SJCRH30 (cell line): ENCODE data around the gene SPATA33. TPM values are rescaled to one million over a fixed set of nuclear protein-coding genes. Genes with fewer than 3 reads are reported as not detected.

Experiments
- DNase-seq, 2 experiments: peaks; one replicate each; pipeline ENCODE4 v3.0.0-alpha.2; 2015 to 2020
- H3K27ac ChIP-seq: fragments of 250-450 bp; sonication (Bioruptor Pico); 2 replicates; pipeline ENCODE4 v1.5.1; 2020; ENCODE audit warnings: mild to moderate bottlenecking, moderate library complexity
- H3K27me3 ChIP-seq: fragments of 250-450 bp; sonication (Bioruptor Pico); 2 replicates; pipeline ENCODE4 v1.5.1; 2020; ENCODE audit warnings: mild to moderate bottlenecking, moderate library complexity
- H3K36me3 ChIP-seq: fragments of 250-450 bp; sonication (Bioruptor Pico); 2 replicates; pipeline ENCODE4 v1.5.1; 2020; ENCODE audit warnings: mild to moderate bottlenecking, moderate library complexity
- H3K4me1 ChIP-seq: fragments of 250-450 bp; sonication (Bioruptor Pico); 2 replicates; pipeline ENCODE4 v1.5.1; 2020; ENCODE audit warnings: mild to moderate bottlenecking, moderate library complexity
- H3K4me3 ChIP-seq: fragments of 250-450 bp; sonication (Bioruptor Pico); 2 replicates; pipeline ENCODE4 v1.5.1; 2020; ENCODE audit warnings: mild to moderate bottlenecking, moderate library complexity
- H3K9me3 ChIP-seq: fragments of 250-450 bp; sonication (Bioruptor Pico); replicated peaks from 2 replicates; pipeline ENCODE4 v1.5.1; 2020; ENCODE audit warnings: mild to moderate bottlenecking, moderate library complexity
- total RNA-seq: library from RNA; depleted of rRNA; stranded (reverse); fragments of >200 nt; shearing (Covaris generic); gene quantifications from 2 replicates; pipeline ENCODE4 v1.2.3, GENCODE V29; 2014

Gene SPATA33
- total RNA-seq, 1 experiment from 2014 or later: 12.7 TPM

DNA sequence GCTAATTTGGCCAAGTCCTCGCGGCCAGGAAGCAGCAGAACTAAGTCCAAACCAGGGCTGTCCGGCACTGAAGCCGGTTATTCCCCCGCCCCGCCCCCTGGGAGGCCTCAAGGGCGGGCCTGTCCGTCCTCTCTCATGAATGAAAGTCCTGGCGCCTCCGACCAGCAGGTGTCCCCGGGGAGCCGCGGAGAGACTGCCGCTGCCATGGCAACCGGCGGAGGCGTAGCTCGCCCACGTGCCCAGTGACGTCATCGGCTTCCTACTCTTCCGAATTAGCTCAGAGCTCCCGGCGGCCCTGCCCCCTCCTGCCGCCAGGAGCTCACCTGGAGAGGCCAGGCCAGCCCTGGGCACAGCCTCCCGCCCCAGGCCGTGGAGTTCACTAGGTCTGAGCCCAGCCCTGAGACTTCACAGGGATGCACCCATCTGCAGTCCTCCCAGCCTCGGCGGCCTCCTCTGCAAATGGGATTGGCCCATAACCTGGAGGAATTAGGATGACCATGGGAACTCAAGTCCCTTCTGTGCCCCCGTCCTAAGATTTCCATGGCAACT, 42.5 kb downstream of the SPATA33 start:
- peak; percentile 97 to 98 for DNase-seq
- H3K4me1 ChIP-seq: peaks cover 31% of the 10 kb centered on the region

GRCh38 chr16:89700649-89701424, 43.2 kb downstream of the SPATA33 start:
- Histone ChIP-seq H3K27ac (no peak overlapping the region), H3K9me3 (no peaks in the 10 kb centered on the region), H3K27me3 (no peaks in the 10 kb centered on the region), H3K4me1 (peaks cover 31% of the 10 kb centered on the region), H3K4me3 (peak overlapping the region; percentile 63), H3K36me3 (no peaks in the 10 kb centered on the region)
- DNase-seq: no peak

More for the DNA sequence above, 42.5 kb downstream of the SPATA33 start:
- no peaks in the 10 kb centered on the region for H3K9me3 ChIP-seq
- no peaks in the 10 kb centered on the region for H3K36me3 ChIP-seq
- H3K27ac ChIP-seq: no peak overlapping the region
- H3K4me3 ChIP-seq: peak overlapping the region; percentile 23
- H3K27me3 ChIP-seq: no peaks in the 10 kb centered on the region

DNA sequence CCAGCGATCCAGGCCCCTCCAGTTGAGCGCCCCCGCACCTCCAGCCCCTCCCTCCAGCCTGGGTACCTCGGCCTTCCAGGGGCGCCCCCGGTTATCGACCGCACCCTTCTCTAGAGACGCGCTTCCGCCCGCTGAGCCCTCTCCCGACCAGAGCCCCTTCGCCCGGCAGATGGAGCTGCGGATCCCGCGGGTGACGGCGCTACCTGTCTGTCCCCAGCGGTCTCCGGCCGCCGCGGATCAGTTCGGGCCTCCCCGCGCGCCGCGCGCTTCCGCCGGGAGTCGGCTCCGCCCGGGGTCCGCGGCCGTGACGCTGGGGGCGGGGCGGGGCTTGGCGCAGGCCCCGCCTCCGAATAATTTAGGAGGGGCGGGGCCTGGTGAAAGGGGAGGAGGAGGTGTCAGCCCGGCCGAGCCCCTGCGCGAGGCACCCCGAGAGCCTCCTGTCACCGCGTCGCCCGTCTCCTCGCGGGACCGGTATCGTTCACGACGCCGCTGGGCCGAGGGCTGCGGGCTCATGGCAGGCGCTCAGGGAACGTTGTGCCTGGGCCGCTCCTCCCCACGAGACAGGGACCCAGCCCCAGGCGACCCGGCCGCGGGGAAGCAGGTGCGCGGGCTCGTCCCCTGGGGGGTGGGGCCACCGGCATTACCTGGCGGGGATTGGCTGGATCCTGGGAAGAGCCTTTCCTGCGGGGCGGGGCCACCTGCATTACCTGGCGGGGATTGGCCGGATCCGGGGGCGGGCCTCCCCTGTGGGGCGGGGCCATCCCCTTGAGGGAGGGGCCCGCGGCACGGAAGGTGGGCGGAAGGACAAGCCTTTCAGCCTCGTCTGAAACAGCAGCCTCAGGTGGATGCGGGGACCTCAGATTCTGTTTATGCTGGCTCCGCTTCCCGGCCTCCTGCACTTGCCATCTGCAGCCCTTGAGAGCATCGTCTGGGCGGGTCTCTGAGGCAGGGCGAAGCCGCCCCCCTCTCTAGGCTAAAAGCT, 44.1 kb downstream of the SPATA33 start, which contains the start of gene SPATA2L:
TSS of gene SPATA2L (minus strand) at position 281 of the 982 bp plus-strand sequence. CDS start 473 bp downstream, outside the sequence.
- Histone ChIP-seq H3K36me3 (no peaks in the 10 kb centered on the region), H3K27ac (no peak within 1 kb of the TSS), H3K4me1 (peaks cover 23% of the 10 kb centered on the region), H3K9me3 (no peaks in the 10 kb centered on the region), H3K4me3 (peak within 1 kb of the TSS; percentile 63), H3K27me3 (no peaks in the 10 kb centered on the region)
- peak; percentile 93 for DNase-seq

DNA sequence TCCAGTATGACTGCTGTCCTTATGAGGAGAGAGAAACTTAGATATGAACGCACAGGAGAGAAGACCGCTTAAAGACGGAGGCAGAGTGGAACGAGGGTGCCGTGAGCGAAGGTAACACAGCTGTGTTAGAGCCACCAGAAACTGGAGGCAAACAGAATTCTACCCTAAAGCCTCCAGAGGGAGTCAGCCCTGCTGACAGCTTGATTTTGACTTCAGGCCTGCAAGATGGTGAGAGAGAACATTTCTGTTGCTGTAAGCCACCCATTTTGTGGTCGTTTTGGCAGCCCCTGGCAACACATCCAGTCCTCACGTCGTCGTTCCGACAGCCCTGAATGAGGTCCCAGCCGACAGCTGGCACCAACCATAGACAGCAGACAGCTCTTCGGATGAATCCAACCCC, 46.6 kb downstream of the SPATA33 start:
- Histone ChIP-seq H3K4me3 (no peak overlapping the region), H3K36me3 (no peaks in the 10 kb centered on the region), H3K27ac (no peak overlapping the region), H3K9me3 (no peaks in the 10 kb centered on the region), H3K4me1 (peaks cover 10% of the 10 kb centered on the region; the same call in 1 of the 2 replicates), H3K27me3 (no peaks in the 10 kb centered on the region)
- no peak for DNase-seq

- Histone ChIP-seq H3K9me3 (no peaks in the 10 kb centered on the region), H3K4me1 (peaks cover 5% of the 10 kb centered on the region; the same call in 1 of the 2 replicates), H3K27me3 (no peaks in the 10 kb centered on the region), H3K27ac (no peak overlapping the region), H3K36me3 (no peaks in the 10 kb centered on the region), H3K4me3 (no peak overlapping the region)
- no peak for DNase-seq
These were observed 47.4 kb downstream of the SPATA33 start for GRCh38 chr16:89705006-89705405.

DNA sequence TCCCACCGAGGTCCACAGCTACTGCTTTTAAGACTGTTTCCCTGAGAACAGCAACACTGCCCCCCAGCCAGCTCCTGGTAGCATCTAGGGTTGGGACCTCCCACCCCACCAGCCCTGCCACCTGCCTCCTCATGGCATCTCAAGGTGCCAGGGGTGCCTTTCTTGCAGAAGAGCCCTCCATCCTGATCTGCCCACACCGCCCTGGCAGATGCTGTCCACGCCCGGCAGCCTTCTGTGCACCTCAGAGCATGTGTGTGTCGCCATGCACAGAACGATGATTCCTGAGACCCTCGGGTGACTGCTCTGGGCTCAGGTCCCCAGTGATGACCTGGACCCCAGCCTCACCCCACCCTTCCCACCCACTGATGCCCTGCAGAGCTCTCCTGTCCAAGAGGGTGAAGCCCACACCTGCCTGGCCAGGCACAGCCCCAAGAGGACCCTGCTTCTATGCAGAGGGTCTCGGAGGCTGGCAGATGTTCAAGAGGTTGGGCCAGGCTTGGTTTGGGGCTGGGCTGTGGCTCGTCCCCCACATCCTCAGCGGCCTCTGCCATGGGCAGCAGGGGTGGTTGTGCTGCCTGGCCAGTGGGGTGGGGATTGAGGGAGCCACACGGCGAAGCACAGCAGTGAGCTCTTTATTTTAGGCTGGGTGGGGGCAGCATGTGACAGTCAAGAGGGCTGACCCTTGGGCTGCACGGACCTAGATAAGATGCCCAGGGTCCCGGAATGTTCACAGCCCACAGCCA, 49.1 kb downstream of the SPATA33 start:
- no peaks in the 10 kb centered on the region for H3K4me1 ChIP-seq
- H3K9me3 ChIP-seq: no peaks in the 10 kb centered on the region
- no peaks in the 10 kb centered on the region for H3K27me3 ChIP-seq
- H3K4me3 ChIP-seq: no peak overlapping the region
- H3K27ac ChIP-seq: no peak overlapping the region
- no peaks in the 10 kb centered on the region for H3K36me3 ChIP-seq
- no peak for DNase-seq

GRCh38 chr16:89707695-89708094, 50.1 kb downstream of the SPATA33 start:
- Histone ChIP-seq H3K4me3 (no peak overlapping the region), H3K4me1 (no peaks in the 10 kb centered on the region), H3K27me3 (no peaks in the 10 kb centered on the region), H3K27ac (no peak overlapping the region), H3K36me3 (no peaks in the 10 kb centered on the region), H3K9me3 (no peaks in the 10 kb centered on the region)
- no peak for DNase-seq

- no peaks in the 10 kb centered on the region for H3K4me1 ChIP-seq
- H3K4me3 ChIP-seq: no peak overlapping the region
- H3K27ac ChIP-seq: no peak overlapping the region
- no peaks in the 10 kb centered on the region for H3K9me3 ChIP-seq
- H3K27me3 ChIP-seq: no peaks in the 10 kb centered on the region
- H3K36me3 ChIP-seq: no peaks in the 10 kb centered on the region
- no peak for DNase-seq
These were observed 50.9 kb downstream of the SPATA33 start for GRCh38 chr16:89708481-89708931.

- H3K36me3 ChIP-seq: no peaks in the 10 kb centered on the region
- no peak overlapping the region for H3K27ac ChIP-seq
- no peaks in the 10 kb centered on the region for H3K27me3 ChIP-seq
- DNase-seq: no peak
- H3K4me3 ChIP-seq: no peak overlapping the region
- H3K9me3 ChIP-seq: no peaks in the 10 kb centered on the region
- no peaks in the 10 kb centered on the region for H3K4me1 ChIP-seq
These were observed 51.5 kb downstream of the SPATA33 start for GRCh38 chr16:89709166-89709565.

DNA sequence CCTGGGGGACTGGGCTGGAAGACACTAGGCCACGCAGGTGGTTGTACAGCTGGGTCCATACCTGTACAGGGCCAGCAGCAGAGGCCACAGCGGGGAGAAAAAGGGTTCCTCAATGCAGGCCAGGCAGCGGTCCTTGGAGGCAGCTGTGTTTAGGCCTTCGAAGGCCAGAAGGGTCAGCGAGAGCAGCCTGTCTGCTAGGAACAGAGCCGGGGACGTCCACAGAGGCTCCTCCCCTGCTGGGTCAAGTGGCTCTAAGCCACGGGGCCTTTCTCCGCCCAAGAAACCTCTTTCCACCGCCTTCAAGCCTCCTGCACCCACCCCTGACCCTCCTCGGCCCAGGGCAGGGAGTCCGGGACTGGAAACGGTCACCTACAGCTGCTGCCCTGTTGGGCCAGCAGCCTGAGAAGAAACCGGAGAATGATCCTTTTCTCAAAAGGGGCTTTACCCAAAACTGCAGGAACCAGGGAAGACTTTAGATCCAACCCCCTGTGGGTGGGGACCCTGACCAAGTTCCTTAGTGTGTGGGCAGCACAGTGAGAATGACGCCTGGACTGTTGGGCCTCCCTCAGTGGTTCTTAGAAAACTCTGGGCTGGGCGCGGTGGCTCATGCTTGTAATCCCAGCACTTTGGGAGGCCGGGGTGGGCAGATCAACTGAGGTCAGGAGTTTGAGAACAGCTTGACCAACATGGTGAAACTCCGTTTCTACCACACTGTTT, 52.2 kb downstream of the SPATA33 start:
- no peaks in the 10 kb centered on the region for H3K4me1 ChIP-seq
- DNase-seq: no peak
- no peaks in the 10 kb centered on the region for H3K36me3 ChIP-seq
- H3K27me3 ChIP-seq: no peaks in the 10 kb centered on the region
- no peak overlapping the region for H3K27ac ChIP-seq
- no peak overlapping the region for H3K4me3 ChIP-seq
- no peaks in the 10 kb centered on the region for H3K9me3 ChIP-seq

GRCh38 chr16:89710709-89711564, 53.3 kb downstream of the SPATA33 start:
- no peak for DNase-seq
- H3K27me3 ChIP-seq: no peaks in the 10 kb centered on the region
- H3K4me3 ChIP-seq: no peak overlapping the region
- H3K9me3 ChIP-seq: no peaks in the 10 kb centered on the region
- no peaks in the 10 kb centered on the region for H3K36me3 ChIP-seq
- no peak overlapping the region for H3K27ac ChIP-seq
- H3K4me1 ChIP-seq: no peaks in the 10 kb centered on the region

DNA sequence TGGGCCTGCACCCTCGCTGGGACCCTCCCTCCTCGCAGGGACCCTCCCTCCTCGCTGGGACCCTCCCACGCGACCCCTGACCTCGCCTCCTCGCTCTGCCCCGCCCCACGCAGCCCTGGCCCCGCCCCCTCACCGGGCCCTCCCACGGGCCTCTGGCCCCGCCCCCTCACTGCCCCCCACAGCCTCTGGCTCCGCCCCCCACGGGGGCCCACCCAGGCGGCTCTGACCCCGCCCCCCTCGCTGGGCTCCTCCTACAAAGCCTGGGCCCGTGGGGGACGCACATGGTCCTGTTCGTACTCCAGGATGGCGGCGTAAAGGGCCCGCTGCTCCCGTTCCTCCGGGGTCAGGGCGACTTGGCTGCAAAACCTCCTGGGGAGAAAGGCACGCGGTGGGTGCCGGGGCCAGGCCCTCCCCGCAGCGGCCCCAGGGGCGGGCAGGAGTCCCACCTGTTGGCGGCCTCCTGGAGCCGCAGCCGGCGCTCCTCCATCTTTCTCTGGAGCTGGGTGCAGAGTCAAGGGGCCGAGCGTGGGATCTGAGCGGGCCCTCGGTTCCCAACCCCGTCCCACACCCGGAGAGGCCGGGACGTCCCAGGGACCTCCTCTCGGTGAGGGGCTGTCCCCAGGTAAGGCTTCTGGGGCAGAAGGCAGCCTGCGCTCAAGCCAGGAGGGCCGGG, 54.1 kb downstream of the SPATA33 start:
- Histone ChIP-seq H3K9me3 (no peaks in the 10 kb centered on the region), H3K27me3 (no peaks in the 10 kb centered on the region), H3K36me3 (no peaks in the 10 kb centered on the region), H3K4me1 (no peaks in the 10 kb centered on the region), H3K27ac (no peak overlapping the region), H3K4me3 (no peak overlapping the region)
- no peak for DNase-seq
